GM12878 (cell line): ENCODE measurements around the gene SPOCK1. TPM values are rescaled to one million over a fixed set of nuclear protein-coding genes. Genes with fewer than 3 reads are reported as not detected.

Experiments used
- ATAC-seq: fragments of 200-7000 bp; cut with Tn5 transposase; 3 replicates; pipeline ENCODE4 v1.9.1; 2020; ENCODE audit warnings: mild to moderate bottlenecking, moderate library complexity
- BruUV-seq: library from RNA; stranded (reverse); fragments of 400-500 nt; replicated peaks from 2 replicates; lab custom pipeline; 2021; lab: Mats Ljungman, UMichigan
- CTCF ChIA-PET: fragments of 300-600 bp; sonication (Branson Sonifier 250); formaldehyde crosslinking; extraction: SDS; loops from one replicate; lab custom pipeline; 2021; ENCODE audit warnings: inconsistent platforms; lab: Yijun Ruan, JAX
- POLR2A ChIA-PET: fragments of 350-600 bp; formaldehyde crosslinking; extraction: SDS; loops from one replicate; lab custom pipeline; 2021; ENCODE audit warnings: inconsistent platforms; lab: Charles Lee
- RAD21 ChIA-PET: fragments of 300-600 bp; sonication (Branson Sonifier 250); formaldehyde crosslinking; loops from one replicate; lab custom pipeline; 2023; ENCODE audit warnings: antibody characterized with exemption; ENCODE audit not compliant: unreplicated experiment; lab: Charles Lee
- SMC1A ChIA-PET: fragments of 300-600 bp; sonication (Branson Sonifier 250); formaldehyde crosslinking; loops from one replicate; lab custom pipeline; 2023; ENCODE audit not compliant: unreplicated experiment, uncharacterized antibody; lab: Charles Lee
- DNase-seq: peaks from one replicate; pipeline ENCODE4 v3.0.0-alpha.2; 2011; ENCODE audit warnings: low read depth, low spot score
- FAIRE-seq: peaks from 3 replicates; lab custom pipeline; 2011; peaks lifted over from hg19 to GRCh38; lab: Jason Lieb, UNC
- H2AFZ ChIP-seq: 2 replicates; pipeline ENCODE4 v1.6.0; 2011; ENCODE audit warnings: low read depth, low read length, control low read depth; ENCODE audit not compliant: control insufficient read depth
- H3K27ac ChIP-seq: 2 replicates; pipeline ENCODE4 v1.5.1; 2011; ENCODE audit warnings: control low read depth; ENCODE audit not compliant: control insufficient read depth, insufficient read depth
- H3K27me3 ChIP-seq, 2 experiments: replicated peaks in 1 of 2; 2 replicates each; pipeline versions ENCODE4 v1.6.0 to v1.6.1; 2011; ENCODE audit warnings: low read length in 1 of 2; ENCODE audit not compliant: control insufficient read depth in 2 of 2, insufficient read depth in 2 of 2
- H3K36me3 ChIP-seq, 2 experiments: 2 replicates each; pipeline ENCODE4 v1.5.1; 2011; ENCODE audit warnings: low read length in 1 of 2; ENCODE audit not compliant: control insufficient read depth in 2 of 2, insufficient read depth in 2 of 2
- H3K4me1 ChIP-seq: 2 replicates; pipeline ENCODE4 v1.6.1; 2011; ENCODE audit warnings: mild to moderate bottlenecking, low read length, moderate library complexity, mixed read lengths; ENCODE audit not compliant: control insufficient read depth, insufficient read depth
- H3K4me2 ChIP-seq: 2 replicates; pipeline ENCODE4 v1.6.0; 2011; ENCODE audit warnings: control low read depth; ENCODE audit not compliant: control insufficient read depth, insufficient read depth
- H3K4me3 ChIP-seq: fragments of 200-600 bp; sonication (generic); 2 replicates; pipeline ENCODE4 v1.5.1; 2016
- H3K79me2 ChIP-seq: 2 replicates; pipeline ENCODE4 v1.6.0; 2011; ENCODE audit warnings: low read length; ENCODE audit not compliant: control insufficient read depth, insufficient read depth
- H3K9ac ChIP-seq: 2 replicates; pipeline ENCODE4 v1.8.0; 2011; ENCODE audit warnings: low read length, control low read depth, mixed read lengths; ENCODE audit not compliant: control insufficient read depth, insufficient read depth
- H3K9me3 ChIP-seq: replicated peaks from 3 replicates; pipeline ENCODE4 v1.5.1; 2011; ENCODE audit warnings: mild to moderate bottlenecking, low read length; ENCODE audit not compliant: control insufficient read depth, insufficient read depth
- H4K20me1 ChIP-seq: 2 replicates; pipeline ENCODE4 v1.6.0; 2011; ENCODE audit not compliant: control insufficient read depth, insufficient read depth
- CBX5 ChIP-seq: sonication (generic); IDR thresholded peaks from 2 replicates; pipeline ENCODE4 v1.6.1; 2016; ENCODE audit warnings: low read depth, moderate library complexity, mild to moderate bottlenecking, inconsistent platforms
- CHD2 ChIP-seq: IDR thresholded peaks from 2 replicates; pipeline ENCODE4 v1.6.1; 2011; ENCODE audit warnings: low read depth, low read length, improper control_type of control experiment, borderline replicate concordance
- CUX1 ChIP-seq: IDR thresholded peaks from 2 replicates; pipeline ENCODE4 v1.6.1; 2012; ENCODE audit warnings: improper control_type of control experiment, low read depth, low read length; ENCODE audit not compliant: insufficient replicate concordance
- DPF2 ChIP-seq: fragments of 450-650 bp; IDR thresholded peaks from 2 replicates; pipeline ENCODE4 v1.6.1; 2017; ENCODE audit warnings: mild to moderate bottlenecking
- EED ChIP-seq: sonication (generic); IDR thresholded peaks from 2 replicates; pipeline ENCODE4 v1.6.1; 2016; ENCODE audit warnings: antibody characterized with exemption, low read depth
- FOXM1 ChIP-seq: IDR thresholded peaks from 2 replicates; pipeline ENCODE4 v1.6.1; 2012; ENCODE audit warnings: low read depth, mild to moderate bottlenecking, inconsistent platforms, low read length, moderate library complexity
- IRF3 ChIP-seq: fragments of 450-650 bp; IDR thresholded peaks from 2 replicates; pipeline ENCODE4 v1.6.1; 2014; ENCODE audit warnings: mild to moderate bottlenecking
- IRF4 ChIP-seq: IDR thresholded peaks from 2 replicates; pipeline ENCODE4 v1.6.1; 2011; ENCODE audit warnings: low read depth, low read length
- KLF5 ChIP-seq: fragments of 450-650 bp; IDR thresholded peaks from 2 replicates; pipeline ENCODE4 v1.6.1; 2014; ENCODE audit warnings: mild to moderate bottlenecking; ENCODE audit not compliant: partially characterized antibody
- NR2F1 ChIP-seq: fragments of 450-650 bp; conservative IDR thresholded peaks from 2 replicates; pipeline ENCODE4 v1.6.1; 2017; ENCODE audit warnings: mild to moderate bottlenecking
- RAD21 ChIP-seq: IDR thresholded peaks from 2 replicates; pipeline ENCODE4 v1.6.1; 2011; ENCODE audit warnings: mild to moderate bottlenecking, low read depth, low read length, moderate library complexity; ENCODE audit not compliant: insufficient read depth
- RB1 ChIP-seq: fragments of 450-650 bp; formaldehyde crosslinking; IDR thresholded peaks from 2 replicates; pipeline ENCODE4 v1.6.1; 2017; ENCODE audit warnings: mild to moderate bottlenecking, borderline replicate concordance
- SIN3A ChIP-seq: IDR thresholded peaks from 2 replicates; pipeline ENCODE4 v1.6.1; 2012; ENCODE audit warnings: low read depth, low read length, improper control_type of control experiment
- SP1 ChIP-seq: IDR thresholded peaks from one replicate; pipeline ENCODE4 v1.6.1; 2011; ENCODE audit warnings: low read depth, low read length
- TCF7 ChIP-seq: IDR thresholded peaks from 2 replicates; pipeline ENCODE4 v1.6.1; 2014; ENCODE audit warnings: antibody characterized with exemption, borderline replicate concordance
- ZNF592 ChIP-seq: fragments of 450-650 bp; IDR thresholded peaks from 2 replicates; pipeline ENCODE4 v1.6.1; 2017; ENCODE audit warnings: mild to moderate bottlenecking, moderate library complexity
- WGBS: methylation state at CpG from one replicate; pipeline ENCODE4 v1.1.6; 2016; ENCODE audit warnings: low lambda C conversion rate; ENCODE audit not compliant: insufficient replicate concordance, insufficient coverage; ENCODE audit errors: missing lambda C conversion rate; 5-methylcytosine and 5-hydroxymethylcytosine counted together
- in situ Hi-C: fragments of 300-500 bp; cut with MboI; formaldehyde crosslinking; loops from 9 replicates; pipeline ENCODE4 v1.14.3; 2018; ENCODE audit warnings: mixed read lengths
- intact Hi-C: fragments of 100-400 bp; cut with micrococcal nuclease; formaldehyde crosslinking; loops from one replicate; pipeline ENCODE4 v1.14.2; 2022; ENCODE audit not compliant: unreplicated experiment
- polyA plus RNA-seq, 11 experiments: library from polyadenylated mRNA; depleted of rRNA in 4 of 11; unstranded in 6 of 11; stranded (reverse) in 5 of 11; fragments of >200 nt; fragmentation: Nextera tagmentation in 4 of 11; fragmentation: Illumina TruSeq in 1 of 11; extraction: Ambion mirVana in 4 of 11; extraction: Trizol in 1 of 11; gene quantifications; 1 replicate in 1 of 11; 2 replicates in 10 of 11; pipeline versions ENCODE4 v1.2.1 to v1.2.3, GENCODE V29; 2011 to 2016; ENCODE audit warnings: inconsistent platforms in 2 of 11, missing spikeins in 2 of 11, low read depth in 1 of 11
- total RNA-seq, 4 experiments: library from RNA; depleted of rRNA in 3 of 4; stranded (reverse); fragments of >200 nt in 3 of 4; fragmentation: Illumina TruSeq in 1 of 4; extraction: Trizol in 1 of 4; gene quantifications; 2 replicates each; pipeline versions ENCODE4 v1.2.1 to v1.2.3, GENCODE V29; 2013 to 2021

SPOCK1 gene
- total and polyA plus RNA-seq, 10 of the 15 experiments (the other 5 are each of a cell fraction or from before 2014, with no cell fraction given): 0.06 to 0.68 (median 0.25) TPM; not detected in 3

- CTCF ChIA-PET: interaction anchor here (1.3 to 3.0 kb wide), 4 partner anchors 152 to 177 kb away, joined by 3 to 35 read pairs (median 6); no protein-coding TSS in a partner anchor
- H2AFZ ChIP-seq: no peak overlapping the region
- intact Hi-C loops: no loop called here
- no peaks in the 10 kb centered on the region for H3K36me3 ChIP-seq
- H4K20me1 ChIP-seq: no peaks in the 10 kb centered on the region
- no peak overlapping the region for H3K4me2 ChIP-seq
- POLR2A ChIA-PET: no interaction called here
- no peaks in the 10 kb centered on the region for H3K79me2 ChIP-seq
- H3K9ac ChIP-seq: no peak overlapping the region
- SMC1A ChIA-PET: interaction anchor here (1.2 to 3.6 kb wide), 3 partner anchors 150 to 181 kb away, joined by 3 to 16 read pairs (median 6); no protein-coding TSS in a partner anchor
- BruUV-seq: no TSS peak
- H3K4me1 ChIP-seq: no peaks in the 10 kb centered on the region
- no peak for ATAC-seq
- in situ Hi-C loops: loop anchor here (5.0 kb wide), 1 partner anchor 180 kb away; no protein-coding TSS in a partner anchor
- no peak overlapping the region for H3K4me3 ChIP-seq
- H3K9me3 ChIP-seq: no peaks in the 10 kb centered on the region
- H3K27ac ChIP-seq: no peak overlapping the region
- H3K27me3 ChIP-seq: peaks cover 4 to 10% of the 10 kb centered on the region in 2 experiments
- FAIRE-seq: no peak
- no peak for DNase-seq
- 29% methylated on average over 1 of the region's 1 CpG for WGBS
- RAD21 ChIA-PET: interaction anchor here (0.7 to 3.0 kb wide), 3 partner anchors 152 to 177 kb away, joined by 3 to 10 read pairs (median 3); no protein-coding TSS in a partner anchor
- TF ChIP-seq IRF4 (no peak), RAD21 (no peak), SP1 (no peak), CBX5 (no peak), EED (no peak), NR2F1 (no peak), TCF7 (no peak), RB1 (no peak), CHD2 (no peak), CUX1 (no peak), SIN3A (no peak), FOXM1 (no peak), IRF3 (no peak), KLF5 (no peak), ZNF592 (no peak), DPF2 (no peak)
Observed at GRCh38 chr5:137496919-137497318, 2.2 kb downstream of the SPOCK1 start.
